ENCODE measurements around the gene SNN. TPM values are rescaled to one million over a fixed set of nuclear protein-coding genes. Genes with fewer than 3 reads are reported as not detected.

The SNN gene
- total RNA-seq, 2 donors from 2014 or later: 28.9 to 35.1 TPM

DNA sequence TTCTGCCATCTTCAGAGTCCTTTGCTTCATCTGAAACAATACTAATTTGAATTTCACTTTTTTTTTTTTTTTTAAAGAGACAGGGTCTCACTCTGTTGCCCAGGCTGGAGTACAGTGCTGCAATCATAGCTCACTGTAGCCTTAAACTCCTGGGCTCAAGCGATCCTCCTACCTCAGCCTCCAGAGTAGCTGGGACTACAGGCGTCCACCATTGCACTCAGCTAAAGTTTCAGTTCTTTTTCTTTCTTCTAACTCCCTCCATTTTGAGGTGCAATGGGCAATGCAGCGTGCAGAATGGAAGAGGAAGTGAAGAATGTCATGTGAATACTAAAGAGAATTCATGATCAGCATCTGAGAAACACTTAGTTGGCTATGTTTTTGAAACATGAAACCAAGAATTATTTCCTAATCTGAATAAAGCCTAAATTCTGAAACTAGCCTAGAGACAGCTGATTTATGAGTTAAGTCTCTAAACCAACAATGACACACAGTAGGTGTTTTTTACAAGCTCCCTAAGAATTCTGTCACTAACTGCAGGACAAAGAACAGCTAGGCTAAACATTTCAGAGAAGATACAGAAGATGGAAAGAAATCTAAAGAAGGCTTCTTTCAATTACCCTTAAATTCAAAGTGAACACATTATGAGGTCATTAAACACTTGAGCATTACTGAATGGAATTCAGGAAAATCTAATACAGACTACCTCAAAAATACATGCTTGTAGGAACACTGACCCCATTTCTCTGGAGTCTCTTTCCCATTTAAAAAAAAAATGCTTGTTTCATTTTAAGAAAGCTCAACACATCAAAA is 21.0 kb downstream of the SNN start:
- H3K4me3 ChIP-seq (ENCODE audit: low read length): no peak overlapping the region
- peaks cover 70% of the 10 kb centered on the region for H3K36me3 ChIP-seq (ENCODE audit: control insufficient read depth, insufficient read depth, low read length)
- H3K9me3 ChIP-seq (ENCODE audit: control insufficient read depth, low read length): no peaks in the 10 kb centered on the region
- H3K27me3 Mint-ChIP-seq (ENCODE audit: insufficient read depth): no peaks in the 10 kb centered on the region
- H3K9ac ChIP-seq (ENCODE audit: extremely low read depth, low read length, poor library complexity, severe bottlenecking): no peak overlapping the region
- no peak for DNase-seq
- WGBS, 2 experiments (ENCODE audit: insufficient coverage in 1 of 2, insufficient read length in 1 of 2): 88 to 91% methylated on average over 2 to 3 of the region's 3 CpGs
- H3K4me1 Mint-ChIP-seq: peaks cover 4% of the 10 kb centered on the region
- TF ChIP-seq, protein P1, sequence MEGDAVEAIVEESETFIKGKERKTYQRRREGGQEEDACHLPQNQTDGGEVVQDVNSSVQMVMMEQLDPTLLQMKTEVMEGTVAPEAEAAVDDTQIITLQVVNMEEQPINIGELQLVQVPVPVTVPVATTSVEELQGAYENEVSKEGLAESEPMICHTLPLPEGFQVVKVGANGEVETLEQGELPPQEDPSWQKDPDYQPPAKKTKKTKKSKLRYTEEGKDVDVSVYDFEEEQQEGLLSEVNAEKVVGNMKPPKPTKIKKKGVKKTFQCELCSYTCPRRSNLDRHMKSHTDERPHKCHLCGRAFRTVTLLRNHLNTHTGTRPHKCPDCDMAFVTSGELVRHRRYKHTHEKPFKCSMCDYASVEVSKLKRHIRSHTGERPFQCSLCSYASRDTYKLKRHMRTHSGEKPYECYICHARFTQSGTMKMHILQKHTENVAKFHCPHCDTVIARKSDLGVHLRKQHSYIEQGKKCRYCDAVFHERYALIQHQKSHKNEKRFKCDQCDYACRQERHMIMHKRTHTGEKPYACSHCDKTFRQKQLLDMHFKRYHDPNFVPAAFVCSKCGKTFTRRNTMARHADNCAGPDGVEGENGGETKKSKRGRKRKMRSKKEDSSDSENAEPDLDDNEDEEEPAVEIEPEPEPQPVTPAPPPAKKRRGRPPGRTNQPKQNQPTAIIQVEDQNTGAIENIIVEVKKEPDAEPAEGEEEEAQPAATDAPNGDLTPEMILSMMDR (conservative IDR thresholded peaks at IDR 0.05): no peak
- H3K4me1 ChIP-seq (ENCODE audit: control insufficient read depth, insufficient read depth, low read length): no peaks in the 10 kb centered on the region
- no peak overlapping the region for H3K27ac ChIP-seq (ENCODE audit: low read depth, low read length)
- no peak overlapping the region for H3K27ac Mint-ChIP-seq
- H3K27me3 ChIP-seq (ENCODE audit: control insufficient read depth, insufficient read depth, low read length, poor library complexity, severe bottlenecking): no peaks in the 10 kb centered on the region
- H3K9me3 Mint-ChIP-seq: no peaks in the 10 kb centered on the region
- no peak overlapping the region for H3K4me3 Mint-ChIP-seq
- peaks cover 62% of the 10 kb centered on the region for H3K36me3 Mint-ChIP-seq (ENCODE audit: low read depth)

DNA sequence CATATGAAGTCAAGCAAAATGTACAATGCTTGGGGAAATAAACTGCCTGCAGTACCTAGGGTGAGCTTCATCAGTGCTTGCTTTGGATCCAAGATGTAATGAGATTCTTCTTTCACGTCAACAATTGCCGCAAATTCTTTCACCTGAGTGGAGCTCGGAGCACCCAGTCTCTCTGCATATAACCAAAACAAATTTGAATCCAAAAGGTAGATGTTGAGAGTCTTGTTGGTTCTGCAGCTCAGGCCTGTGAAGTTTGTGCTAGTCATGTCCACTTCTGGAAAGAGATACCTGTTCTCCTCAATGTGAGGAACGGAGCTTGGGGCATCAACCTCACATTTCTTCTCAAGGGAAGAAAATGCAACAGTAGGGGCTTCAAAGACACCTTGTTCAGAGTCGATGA is 23.0 kb downstream of the SNN start:
- no peak for DNase-seq

GRCh38 chr16:11691771-11692170 is 23.5 kb downstream of the SNN start:
- Histone ChIP-seq H3K9me3 (ENCODE audit: control insufficient read depth, low read length) (no peaks in the 10 kb centered on the region), H3K36me3 (ENCODE audit: control insufficient read depth, insufficient read depth, low read length) (peaks cover 65% of the 10 kb centered on the region), H3K9ac (ENCODE audit: extremely low read depth, low read length, poor library complexity, severe bottlenecking) (no peak overlapping the region), H3K27me3 (ENCODE audit: control insufficient read depth, insufficient read depth, low read length, poor library complexity, severe bottlenecking) (no peaks in the 10 kb centered on the region), H3K27ac (ENCODE audit: low read depth, low read length) (no peak overlapping the region), H3K4me1 (ENCODE audit: control insufficient read depth, insufficient read depth, low read length) (no peaks in the 10 kb centered on the region), H3K4me3 (ENCODE audit: low read length) (no peak overlapping the region)
- H3K27me3 Mint-ChIP-seq (ENCODE audit: insufficient read depth): no peaks in the 10 kb centered on the region
- H3K9me3 Mint-ChIP-seq: no peaks in the 10 kb centered on the region
- peaks cover 60% of the 10 kb centered on the region for H3K36me3 Mint-ChIP-seq (ENCODE audit: low read depth)
- DNase-seq: no peak
- WGBS, 2 experiments (ENCODE audit: insufficient coverage in 1 of 2, insufficient read length in 1 of 2): 96 to 98% methylated on average over 13 to 15 of the region's 15 CpGs
- no peak overlapping the region for H3K4me3 Mint-ChIP-seq
- H3K27ac Mint-ChIP-seq: no peak overlapping the region
- TF ChIP-seq, protein P1 (conservative IDR thresholded peaks at IDR 0.05): no peak
- H3K4me1 Mint-ChIP-seq: peaks cover 8% of the 10 kb centered on the region

More for the DNA sequence above, 23.0 kb downstream of the SNN start:
- Histone ChIP-seq H3K9ac (ENCODE audit: extremely low read depth, low read length, poor library complexity, severe bottlenecking) (no peak overlapping the region), H3K27me3 (ENCODE audit: control insufficient read depth, insufficient read depth, low read length, poor library complexity, severe bottlenecking) (no peaks in the 10 kb centered on the region), H3K9me3 (ENCODE audit: control insufficient read depth, low read length) (no peaks in the 10 kb centered on the region), H3K27ac (ENCODE audit: low read depth, low read length) (no peak overlapping the region), H3K4me1 (ENCODE audit: control insufficient read depth, insufficient read depth, low read length) (no peaks in the 10 kb centered on the region), H3K4me3 (ENCODE audit: low read length) (no peak overlapping the region), H3K36me3 (ENCODE audit: control insufficient read depth, insufficient read depth, low read length) (peaks cover 65% of the 10 kb centered on the region)
- Mint-ChIP-seq H3K27me3 (ENCODE audit: insufficient read depth) (no peaks in the 10 kb centered on the region), H3K9me3 (no peaks in the 10 kb centered on the region), H3K4me1 (peaks cover 4% of the 10 kb centered on the region), H3K27ac (no peak overlapping the region), H3K36me3 (ENCODE audit: low read depth) (peaks cover 60% of the 10 kb centered on the region), H3K4me3 (no peak overlapping the region)
- 94 to 100% methylated on average over 1 to 5 of the region's 5 CpGs for WGBS, 2 experiments (ENCODE audit: insufficient coverage in 1 of 2, insufficient read length in 1 of 2)
- TF ChIP-seq, protein P1 (conservative IDR thresholded peaks at IDR 0.05): no peak

Data from endodermal cell (in vitro differentiated cells).